Activated T-helper 1 cell treated with Interleukin-2 at 50 U/mL for 16 hours (primary cell): ENCODE results near the gene SIGLEC6.

ENCODE experiments used
- DNase-seq: peaks from one replicate; pipeline ENCODE4 v3.0.0-alpha.2; 2020; ENCODE audit warnings: low read depth

The SIGLEC6 gene

DNA sequence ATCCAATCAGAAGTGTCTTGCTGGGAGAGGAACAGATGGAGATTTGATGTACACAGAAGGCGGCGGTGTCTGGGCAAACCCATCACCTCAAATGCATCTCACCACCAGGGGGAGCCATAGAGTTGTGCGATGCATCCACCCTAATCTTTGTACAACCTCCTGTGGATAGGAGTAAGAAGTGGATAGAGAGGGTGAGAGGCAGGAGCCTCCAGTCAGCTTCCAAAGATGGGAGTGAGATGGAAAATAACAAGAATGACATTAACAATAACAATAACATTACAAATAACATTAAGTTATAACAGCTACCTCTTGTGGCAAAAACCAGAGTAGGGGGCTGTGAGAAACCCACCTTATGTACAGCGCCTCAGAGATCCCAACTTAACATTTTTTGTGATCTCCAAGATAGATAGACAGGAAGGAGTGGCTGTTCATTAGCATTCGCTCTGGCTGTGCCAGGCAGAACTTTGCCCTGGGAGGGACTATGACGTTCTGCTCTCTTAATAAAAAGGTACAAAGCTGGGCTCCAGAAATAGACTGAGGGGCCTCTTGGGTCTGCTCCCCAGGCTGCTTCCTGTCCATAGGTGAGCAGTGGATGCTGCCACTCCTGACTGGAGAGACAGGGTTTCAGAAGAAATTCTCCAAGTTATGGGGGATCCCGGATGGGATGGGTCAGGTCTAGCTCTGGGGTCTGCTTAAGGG, 58.3 kb downstream of the SIGLEC6 start:
- DNase-seq, result peak; percentile 59

DNA sequence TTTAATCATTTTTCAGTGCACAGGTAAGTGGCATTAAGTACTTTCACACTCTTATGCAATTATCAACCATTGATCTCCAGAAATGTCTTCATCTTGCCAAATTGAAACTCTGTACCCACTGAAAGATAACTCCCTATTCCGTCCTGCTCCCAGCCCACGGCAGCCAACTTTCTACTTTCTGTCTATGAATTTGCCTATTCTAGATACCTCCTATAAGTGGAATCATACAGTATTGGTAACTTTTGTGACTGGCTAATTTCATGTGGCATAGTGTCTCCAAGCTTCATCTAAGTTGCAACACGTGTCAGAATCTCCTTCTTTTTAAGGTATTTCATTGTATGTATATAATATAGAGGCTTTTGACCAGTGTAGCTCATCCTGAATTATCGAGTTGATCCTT, 58.9 kb downstream of the SIGLEC6 start:
- DNase-seq, result no peak

DNA sequence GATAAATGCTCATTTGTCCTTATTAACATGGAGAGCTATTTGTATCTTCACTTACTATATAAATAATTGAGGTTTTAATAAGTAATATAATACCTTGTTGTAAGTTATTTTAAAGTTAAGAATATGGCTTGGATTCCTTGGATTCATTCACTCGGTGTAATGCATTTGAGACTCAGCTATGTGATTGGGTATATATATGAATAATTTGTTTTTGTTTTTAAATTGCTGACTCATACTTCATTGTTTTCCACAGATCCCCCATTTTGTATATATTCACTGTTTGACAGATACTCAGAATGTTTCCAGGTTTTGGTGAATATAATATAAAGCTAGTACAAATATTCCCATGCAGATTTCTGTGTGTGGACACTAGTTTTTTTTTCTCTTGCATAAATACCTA, 59.9 kb downstream of the SIGLEC6 start:
- DNase-seq, result no peak

DNA sequence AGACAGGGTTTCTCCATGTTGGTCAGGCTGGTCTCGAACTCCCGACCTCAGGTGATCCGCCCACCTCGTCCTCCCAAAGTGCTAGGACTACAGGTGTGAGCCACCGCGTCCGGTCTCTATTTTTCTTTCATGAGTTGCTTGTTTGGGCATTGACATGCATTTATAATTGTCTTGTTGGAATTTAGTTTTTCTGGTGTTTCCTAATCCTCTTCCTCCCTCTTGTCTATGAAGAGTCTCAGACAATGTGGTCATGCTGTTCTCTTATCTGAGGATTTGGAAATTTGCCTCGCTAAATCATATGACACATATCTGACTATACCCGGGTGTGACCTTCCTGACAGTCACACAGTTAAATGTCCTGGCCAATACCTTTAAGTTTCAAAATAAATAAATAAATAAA, 60.5 kb downstream of the SIGLEC6 start:
- DNase-seq, result no peak

DNA sequence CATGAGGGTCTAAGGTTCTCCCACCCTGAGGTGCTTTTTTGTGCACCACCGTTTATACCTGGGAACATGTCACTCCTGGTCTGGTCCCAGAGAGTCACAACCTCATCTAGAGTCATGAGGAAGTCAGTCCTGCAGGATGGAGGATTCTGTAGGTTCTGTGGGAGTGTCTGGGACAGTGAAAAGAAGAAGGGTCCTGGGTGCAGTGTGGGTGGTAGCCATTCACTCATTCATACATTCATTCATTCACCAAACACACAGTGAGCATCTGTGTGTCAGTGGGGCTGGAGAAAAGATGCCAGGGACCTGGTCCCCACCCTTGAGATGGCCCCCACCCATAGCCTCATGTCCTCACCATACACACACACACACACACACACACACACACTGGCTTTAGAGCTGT, 61.8 kb downstream of the SIGLEC6 start:
- DNase-seq, result no peak

DNA sequence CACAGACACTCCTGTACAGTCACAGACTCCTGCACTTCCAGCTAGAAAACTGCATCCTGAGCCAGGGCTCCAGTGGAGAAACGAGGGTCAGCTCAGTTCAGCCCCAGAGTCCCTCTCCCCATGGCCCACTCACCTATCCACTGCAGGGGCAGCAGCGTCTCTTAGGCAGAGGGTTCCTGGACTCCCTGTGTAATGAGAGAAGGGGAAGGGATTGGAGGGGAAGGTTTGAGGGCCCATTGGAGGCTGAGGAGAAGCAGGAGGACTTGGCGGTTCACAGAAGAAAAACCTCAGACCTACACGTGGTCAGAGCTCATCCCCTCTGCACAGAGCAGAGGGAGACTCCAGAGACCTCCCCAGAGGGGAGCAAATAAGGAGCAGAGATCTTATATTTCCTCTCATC, 62.3 kb downstream of the SIGLEC6 start:
- no peak for DNase-seq

DNA sequence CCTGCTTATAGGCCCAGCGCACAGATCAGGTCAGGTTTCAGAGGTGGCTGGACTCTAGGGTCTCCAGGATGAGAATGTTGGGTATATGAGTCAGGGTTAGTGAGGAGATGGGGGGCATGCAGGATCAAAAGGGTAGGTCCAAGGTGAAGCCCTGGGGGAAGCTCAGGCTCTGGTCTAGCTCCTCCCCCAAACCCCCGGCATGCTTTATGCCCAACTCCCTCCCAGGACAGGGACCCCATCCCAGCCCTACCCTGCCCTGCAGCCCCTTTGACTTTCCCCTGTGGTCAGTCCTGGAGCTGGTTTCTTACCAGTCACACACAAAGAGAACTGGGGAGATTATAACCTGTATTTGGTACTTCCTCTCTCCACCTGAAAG, 62.9 kb downstream of the SIGLEC6 start:
- DNase-seq, result no peak

DNA sequence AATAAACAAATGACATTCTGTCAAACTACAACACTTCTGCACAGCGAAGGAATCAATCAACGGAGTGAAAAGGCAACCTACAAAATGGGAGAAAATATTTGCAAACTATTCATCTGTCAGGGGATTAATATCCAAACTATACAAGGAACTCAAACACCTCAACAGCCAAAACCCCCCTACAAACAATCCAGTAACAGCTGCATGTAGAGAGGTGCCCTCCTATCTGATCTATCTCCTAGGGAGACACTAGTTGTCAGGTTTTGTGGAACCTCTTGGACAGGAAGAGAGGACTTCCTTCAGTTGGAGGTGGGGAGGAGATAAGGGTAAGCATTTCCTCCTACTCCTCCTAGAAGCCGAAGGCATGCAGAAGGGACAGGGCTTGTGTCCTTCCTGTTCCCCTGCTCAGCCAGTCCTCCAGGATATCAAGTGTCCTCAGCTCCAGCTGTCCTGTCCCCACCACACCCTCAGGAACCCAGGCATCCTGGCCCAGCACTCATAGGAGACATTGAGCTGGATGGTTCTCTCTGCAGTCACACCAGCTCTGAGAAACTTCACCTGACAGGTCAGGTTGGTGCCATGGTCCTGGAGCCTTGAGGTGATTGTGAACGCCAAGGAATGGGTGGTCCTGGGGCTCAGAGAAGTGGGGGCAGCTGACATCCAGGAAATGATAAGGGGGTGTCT, 63.5 kb downstream of the SIGLEC6 start:
- DNase-seq, result no peak
